ENCODE data around the gene ZNF175.

DNA sequence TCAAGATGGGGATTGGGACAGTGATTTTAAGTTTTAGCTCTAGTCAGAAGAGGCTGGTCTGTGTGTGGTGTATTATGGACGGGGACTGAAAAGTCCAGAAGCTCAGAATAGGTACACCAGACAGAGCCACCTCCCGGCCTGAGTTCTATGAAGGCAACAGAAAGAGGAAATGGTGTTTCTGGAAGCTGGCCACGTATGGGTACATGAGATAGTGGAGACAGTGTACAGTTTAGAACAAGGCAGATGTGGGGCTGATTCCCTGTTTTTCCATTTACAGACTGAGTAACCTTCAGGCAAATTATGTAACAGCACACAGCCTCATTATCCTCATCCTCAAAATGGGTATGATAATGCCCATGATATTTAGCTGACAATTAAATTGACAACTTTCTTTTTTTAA is 1.3 kb downstream of the ZNF175 start:
- TF ChIP-seq EP300 (IDR thresholded peaks at IDR 0.05) (no peak), POLR2AphosphoS5 (IDR thresholded peaks at IDR 0.05) (no peak), CTCF (IDR thresholded peaks at IDR 0.05) (no peak)
